H1 (cell line): ENCODE measurements around the gene OPCML.

Source experiments
- CTCF ChIP-seq, 3 experiments: IDR thresholded peaks; 1 replicate in 2 of 3; 2 replicates in 1 of 3; pipeline versions ENCODE4 v1.5.1 to v1.6.1; 2011; ENCODE audit warnings: low read length in 3 of 3, mild to moderate bottlenecking in 3 of 3, inconsistent platforms in 2 of 3, low read depth in 1 of 3, moderate library complexity in 1 of 3; ENCODE audit not compliant: insufficient read depth in 1 of 3; ENCODE audit errors: control extremely low read depth in 1 of 3
- EZH2 ChIP-seq: fragments of 200-600 bp; sonication (generic); IDR thresholded peaks from 2 replicates; pipeline ENCODE4 v1.7.1; 2012; ENCODE audit warnings: low read depth, mild to moderate bottlenecking, moderate library complexity, low read length, inconsistent platforms; ENCODE audit not compliant: severe bottlenecking
- GABPA ChIP-seq: IDR thresholded peaks from 2 replicates; pipeline ENCODE4 v1.6.1; 2011; ENCODE audit warnings: mild to moderate bottlenecking, low read length, moderate library complexity, borderline replicate concordance; ENCODE audit not compliant: insufficient read depth
- JUN ChIP-seq: IDR thresholded peaks from 2 replicates; pipeline ENCODE4 v1.6.1; 2011; ENCODE audit warnings: low read depth, mild to moderate bottlenecking, improper control_type of control experiment, low read length
- POLR2A ChIP-seq, 2 experiments: IDR thresholded peaks; 1 replicate in 1 of 2; 2 replicates in 1 of 2; pipeline ENCODE4 v1.6.1; 2011; ENCODE audit warnings: low read depth in 2 of 2, low read length in 2 of 2, mild to moderate bottlenecking in 2 of 2; ENCODE audit errors: control extremely low read depth in 1 of 2
- RXRA ChIP-seq: IDR thresholded peaks from 2 replicates; pipeline ENCODE4 v1.6.1; 2011; ENCODE audit warnings: low read depth, mild to moderate bottlenecking, low read length, moderate library complexity; ENCODE audit not compliant: insufficient read depth
- TCF12 ChIP-seq: IDR thresholded peaks from 2 replicates; pipeline ENCODE4 v1.6.1; 2011; ENCODE audit warnings: low read depth, mild to moderate bottlenecking, low read length
- ZNF274 ChIP-seq: IDR thresholded peaks from 2 replicates; pipeline ENCODE4 v1.7.0; 2012; ENCODE audit warnings: low read length, borderline replicate concordance; ENCODE audit errors: extremely low read depth
- TF ChIP-seq, protein P1 (sequence below): IDR thresholded peaks from 2 replicates; pipeline ENCODE4 v1.6.1; 2011; ENCODE audit warnings: low read length, improper control_type of control experiment
- TF ChIP-seq, protein P2 (sequence below): IDR thresholded peaks from 2 replicates; pipeline ENCODE4 v1.6.1; 2011; ENCODE audit warnings: low read depth, mild to moderate bottlenecking, low read length; ENCODE audit not compliant: insufficient read depth
- TF ChIP-seq, protein P3 (sequence below): IDR thresholded peaks from 2 replicates; pipeline ENCODE4 v1.6.1; 2012; ENCODE audit warnings: inconsistent platforms

DNA sequence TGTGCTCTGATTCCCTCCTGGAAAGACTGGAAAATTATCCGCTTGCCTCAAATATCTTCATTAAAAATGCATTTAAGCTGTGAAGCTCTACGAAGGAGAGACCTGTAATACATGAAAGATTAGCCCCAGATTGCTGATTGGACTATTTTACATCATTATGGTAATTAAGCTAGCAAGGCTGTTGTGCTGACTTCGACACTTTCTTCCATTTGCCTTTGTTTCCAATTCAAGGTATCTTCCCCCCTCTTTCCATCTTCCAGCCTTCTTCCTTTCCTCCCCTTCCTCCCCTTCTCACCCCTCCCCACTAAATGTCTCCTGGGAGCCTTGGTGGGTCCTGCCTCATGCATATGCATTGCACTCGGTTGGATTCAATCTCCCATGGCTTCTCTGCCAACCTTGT is 710.8 kb downstream of the OPCML start:
- TF ChIP-seq CTCF (IDR thresholded peaks at IDR 0.05; ENCODE audit: control extremely low read depth in 1 of 3, insufficient read depth in 1 of 3, low read depth in 1 of 3, low read length in 3 of 3) (no peak), ZNF274 (no peak), POLR2A (IDR thresholded peaks at IDR 0.05; ENCODE audit: control extremely low read depth in 1 of 2, low read depth in 2 of 2, low read length in 2 of 2) (no peak), GABPA (no peak), JUN (no peak), TCF12 (no peak), RXRA (no peak), EZH2 (no peak)
- TF ChIP-seq, protein P1, sequence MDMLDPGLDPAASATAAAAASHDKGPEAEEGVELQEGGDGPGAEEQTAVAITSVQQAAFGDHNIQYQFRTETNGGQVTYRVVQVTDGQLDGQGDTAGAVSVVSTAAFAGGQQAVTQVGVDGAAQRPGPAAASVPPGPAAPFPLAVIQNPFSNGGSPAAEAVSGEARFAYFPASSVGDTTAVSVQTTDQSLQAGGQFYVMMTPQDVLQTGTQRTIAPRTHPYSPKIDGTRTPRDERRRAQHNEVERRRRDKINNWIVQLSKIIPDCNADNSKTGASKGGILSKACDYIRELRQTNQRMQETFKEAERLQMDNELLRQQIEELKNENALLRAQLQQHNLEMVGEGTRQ, result no peak
- TF ChIP-seq, protein P2, sequence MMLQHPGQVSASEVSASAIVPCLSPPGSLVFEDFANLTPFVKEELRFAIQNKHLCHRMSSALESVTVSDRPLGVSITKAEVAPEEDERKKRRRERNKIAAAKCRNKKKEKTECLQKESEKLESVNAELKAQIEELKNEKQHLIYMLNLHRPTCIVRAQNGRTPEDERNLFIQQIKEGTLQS, result no peak
- TF ChIP-seq, protein P3, sequence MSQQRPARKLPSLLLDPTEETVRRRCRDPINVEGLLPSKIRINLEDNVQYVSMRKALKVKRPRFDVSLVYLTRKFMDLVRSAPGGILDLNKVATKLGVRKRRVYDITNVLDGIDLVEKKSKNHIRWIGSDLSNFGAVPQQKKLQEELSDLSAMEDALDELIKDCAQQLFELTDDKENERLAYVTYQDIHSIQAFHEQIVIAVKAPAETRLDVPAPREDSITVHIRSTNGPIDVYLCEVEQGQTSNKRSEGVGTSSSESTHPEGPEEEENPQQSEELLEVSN, result no peak
